Stimulated activated CD8-positive, alpha-beta memory T cell treated with anti-CD3 and anti-CD28 coated beads, Interleukin-7, amount 100 ng/mL, for 48 hours (primary cell): ENCODE results near the gene ITGA6.

Experiments
- DNase-seq, 2 donors: peaks; one replicate each; pipeline ENCODE4 v3.0.0-alpha.2; 2020; ENCODE audit warnings: low read depth in 1 of 2; ENCODE audit errors: extremely low read depth in 1 of 2

The ITGA6 gene

GRCh38 chr2:172462849-172463381 is 35.5 kb downstream of the ITGA6 start:
- DNase-seq: no peak

GRCh38 chr2:172464400-172465129 is 37.2 kb downstream of the ITGA6 start:
- no peak for DNase-seq

- DNase-seq: peak in 1 of 2 donors; percentile 53
These were observed 38.3 kb downstream of the ITGA6 start for GRCh38 chr2:172465417-172466334.

GRCh38 chr2:172467382-172467781 is 40.0 kb downstream of the ITGA6 start:
- no peak for DNase-seq

- no peak for DNase-seq
These were observed 43.9 kb downstream of the ITGA6 start for GRCh38 chr2:172470958-172471922.

- no peak for DNase-seq
These were observed 45.2 kb downstream of the ITGA6 start for GRCh38 chr2:172472446-172473033.

- no peak for DNase-seq
These were observed 45.8 kb downstream of the ITGA6 start for GRCh38 chr2:172473167-172473566.

- DNase-seq: no peak
These were observed 51.0 kb downstream of the ITGA6 start for GRCh38 chr2:172478353-172478752.

- no peak for DNase-seq
These were observed 53.2 kb downstream of the ITGA6 start for GRCh38 chr2:172480301-172481218.

GRCh38 chr2:172481507-172482262 is 54.3 kb downstream of the ITGA6 start:
- DNase-seq: no peak

GRCh38 chr2:172484253-172484652 is 56.9 kb downstream of the ITGA6 start:
- no peak for DNase-seq

GRCh38 chr2:172484706-172485105 is 57.3 kb downstream of the ITGA6 start:
- no peak for DNase-seq

- DNase-seq: no peak
These were observed 61.2 kb downstream of the ITGA6 start for GRCh38 chr2:172488556-172488955.

GRCh38 chr2:172489681-172490080 is 62.3 kb downstream of the ITGA6 start:
- no peak for DNase-seq

GRCh38 chr2:172496160-172496608 is 68.8 kb downstream of the ITGA6 start:
- no peak for DNase-seq

GRCh38 chr2:172507199-172507598 is 79.8 kb downstream of the ITGA6 start:
- DNase-seq: no peak

- no peak for DNase-seq
These were observed 82.7 kb downstream of the ITGA6 start for GRCh38 chr2:172510088-172510487.

- DNase-seq: no peak
These were observed 83.2 kb downstream of the ITGA6 start for GRCh38 chr2:172510548-172510947.
